Head of caudate nucleus (tissue), 42 donors: ENCODE results near the gene WDR37.
A peak's percentile ranks its signal among the peaks of the same experiment; 100 is the strongest.

Source experiments
- DNase-seq, 42 donors: peaks; one replicate each; pipeline versions ENCODE4 v3.0.0 to v3.0.0-alpha.2; 2020 to 2021; ENCODE audit warnings: mixed read lengths in 7 of 42
- intact Hi-C: fragments of 100-400 bp; cut with DNase I; formaldehyde crosslinking; loops from one replicate; pipeline ENCODE4 v1.15.0; 2022

WDR37 gene

DNA sequence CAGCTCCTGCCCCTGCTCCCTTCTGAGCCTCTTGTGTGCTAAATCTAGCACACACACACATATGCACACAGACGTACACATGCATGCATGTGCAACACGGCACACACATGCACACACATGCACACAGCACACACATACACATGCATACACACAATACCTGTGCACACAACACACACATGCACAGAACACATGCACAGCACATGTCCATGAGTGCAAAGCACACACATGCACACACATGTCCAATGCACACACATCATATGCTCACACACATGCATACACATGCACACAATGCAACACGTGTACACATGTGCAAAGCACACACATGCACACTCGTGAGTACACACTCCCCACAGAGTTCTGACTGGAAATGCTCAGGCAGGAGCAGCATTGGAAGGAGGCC, 115.0 kb downstream of the WDR37 start:
- intact Hi-C loops: no loop called here
- no peak for DNase-seq

DNA sequence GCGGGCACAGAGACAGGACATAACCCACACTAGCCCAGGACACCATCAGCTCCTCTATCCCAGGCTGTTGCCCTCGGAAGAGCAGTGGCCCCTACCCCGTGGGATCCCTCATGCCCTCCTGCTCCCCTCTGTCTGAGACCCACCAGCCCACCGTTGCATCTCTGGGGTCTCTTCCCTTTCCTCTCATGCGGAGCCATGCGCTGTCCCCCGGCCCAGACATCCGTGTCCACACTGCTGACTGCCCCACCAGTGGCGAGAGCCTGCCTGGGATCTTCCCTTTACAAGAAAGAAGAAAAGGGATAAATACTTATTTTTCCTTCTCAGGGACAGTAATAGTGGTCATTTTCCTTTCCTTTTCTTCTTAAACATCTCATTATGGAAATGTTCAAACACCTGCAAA, 115.4 kb downstream of the WDR37 start:
- DNase-seq: peak in 2 of 42 donors; percentile 1 to 9
- intact Hi-C loops: no loop called here

DNA sequence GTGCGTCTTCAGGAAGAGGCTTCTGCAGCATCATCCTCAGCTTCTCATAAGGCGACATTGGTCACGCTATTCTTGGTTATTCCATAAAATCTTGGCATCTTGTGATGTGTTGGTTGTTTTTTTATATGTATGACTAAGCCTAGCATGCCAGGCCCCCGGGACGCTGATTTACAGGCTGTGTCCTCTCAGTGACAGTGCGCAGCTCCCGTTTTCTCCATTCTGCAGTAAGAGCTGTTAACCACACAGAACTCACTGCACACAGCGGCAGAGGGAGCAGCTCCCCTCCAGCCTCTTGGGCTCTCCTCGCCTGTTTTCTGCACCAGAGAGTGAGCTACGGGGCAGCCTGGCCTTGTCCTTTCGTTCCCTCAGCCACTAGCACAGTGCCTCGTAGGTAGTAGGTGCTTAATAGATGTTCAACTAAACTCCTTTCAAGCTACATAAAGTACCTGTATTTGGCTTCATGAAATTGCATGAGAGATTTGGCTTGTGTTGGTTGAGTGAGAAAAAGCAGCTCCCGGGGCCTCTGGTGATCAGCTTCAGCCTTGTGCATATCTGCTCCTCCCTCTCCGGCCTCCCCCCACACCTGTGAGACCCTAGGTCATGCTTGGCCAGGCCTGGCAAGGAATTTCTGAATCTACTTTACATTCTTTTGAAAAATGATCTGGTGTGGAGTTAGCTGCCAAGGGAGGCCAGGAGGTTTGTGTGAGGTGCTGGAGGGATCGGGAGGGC, 116.2 kb downstream of the WDR37 start:
- DNase-seq: peak in 2 of 42 donors; percentile 3 to 17
- intact Hi-C loops: no loop called here

DNA sequence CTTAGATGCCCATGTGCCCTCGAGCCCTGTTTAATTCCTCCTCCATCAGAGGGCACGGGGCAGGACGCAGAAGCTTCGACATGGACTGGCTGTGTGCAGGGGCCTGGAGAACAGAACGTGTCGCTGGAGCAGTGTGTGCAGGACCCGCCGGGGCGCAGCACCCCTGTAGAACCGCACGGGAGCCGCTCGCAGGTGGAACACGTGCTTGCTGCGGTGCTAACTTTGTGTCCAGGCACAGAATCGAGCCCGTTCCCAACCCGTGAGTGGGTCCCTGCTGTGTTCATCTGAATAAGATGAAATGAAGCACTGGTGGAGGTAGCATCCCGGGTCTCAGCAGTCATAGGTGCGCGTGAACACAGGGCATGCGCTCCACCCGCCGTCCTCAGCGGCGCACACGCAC, 116.9 kb downstream of the WDR37 start:
- intact Hi-C loops: no loop called here

DNA sequence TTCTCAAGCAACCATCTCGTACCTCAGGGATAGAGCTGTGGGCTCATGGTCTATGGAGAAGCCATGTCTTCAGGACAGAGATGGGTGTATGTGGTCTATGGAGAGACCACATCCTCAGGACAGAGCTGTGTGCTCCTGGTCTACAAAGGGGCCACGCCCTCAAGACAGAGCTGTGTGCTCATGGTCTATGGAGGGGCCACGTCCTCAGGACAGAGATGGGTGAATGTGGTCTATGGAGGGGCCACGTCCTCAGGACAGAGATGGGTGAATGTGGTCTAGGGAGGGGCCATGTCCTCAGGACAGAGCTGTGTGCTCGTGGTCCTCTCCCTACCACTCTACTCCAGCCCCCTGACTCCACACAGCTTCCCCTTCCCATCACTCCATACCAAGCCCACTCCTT, 117.8 kb downstream of the WDR37 start:
- DNase-seq: peak in 2 of 42 donors; percentile 3 to 4
- intact Hi-C loops: no loop called here

More for the DNA sequence above, 116.9 kb downstream of the WDR37 start:
- DNase-seq: peak in 3 of 42 donors; percentile 5 to 23 (median 8)

DNA sequence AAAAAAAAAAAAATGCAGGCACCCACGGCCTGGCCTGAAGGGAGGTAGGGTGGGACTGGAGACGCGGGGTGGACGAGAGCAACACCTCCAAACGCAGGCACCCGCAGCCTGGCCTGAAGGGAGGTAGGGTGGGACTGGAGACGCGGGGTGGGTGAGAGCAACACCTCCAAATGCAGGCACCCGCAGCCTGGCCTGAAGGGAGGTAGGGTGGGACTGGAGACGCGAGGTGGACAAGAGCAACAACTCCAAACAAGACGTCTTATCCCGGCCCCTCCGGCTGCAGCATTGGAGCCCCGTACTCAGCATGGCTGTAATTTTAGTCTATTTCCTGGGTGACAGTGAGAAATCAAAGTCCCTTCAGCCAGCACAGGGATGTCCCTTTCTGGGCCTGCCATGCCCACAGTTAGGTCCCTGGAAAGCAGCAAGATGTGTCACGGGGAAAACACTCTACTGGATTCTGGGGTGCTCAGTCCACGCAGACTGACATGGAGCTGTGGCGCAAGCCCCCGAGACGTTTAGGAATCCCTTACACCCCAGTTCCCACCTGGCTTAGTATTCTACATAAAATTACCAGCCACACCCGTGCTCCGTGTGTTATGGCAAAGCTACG, 119.9 kb downstream of the WDR37 start:
- DNase-seq: peak in 5 of 42 donors; percentile 2 to 17 (median 3)

DNA sequence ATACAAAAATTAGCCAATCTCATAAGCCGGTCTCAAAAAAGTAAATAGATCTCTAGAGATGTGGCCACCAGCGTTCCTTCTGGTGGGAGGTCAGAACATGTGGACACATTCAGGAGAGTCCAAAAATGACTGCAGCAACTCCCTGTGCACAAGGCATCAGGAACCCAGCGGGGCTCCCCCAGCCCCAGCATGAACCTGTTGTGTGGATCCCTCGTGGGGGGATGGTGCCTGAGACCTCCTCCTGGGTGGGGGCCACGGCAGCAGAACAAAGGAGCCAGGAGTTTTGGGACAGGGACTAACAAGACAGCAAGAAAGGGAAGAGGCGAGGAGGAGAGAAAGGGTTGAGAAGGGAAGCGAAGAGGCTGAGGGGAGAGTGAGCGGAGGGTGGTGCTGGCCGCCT, 121.8 kb downstream of the WDR37 start:
- DNase-seq: peak in 4 of 42 donors; percentile 2 to 26 (median 6)

More for the DNA sequence above, 119.9 kb downstream of the WDR37 start:
- intact Hi-C loops: no loop called here

DNA sequence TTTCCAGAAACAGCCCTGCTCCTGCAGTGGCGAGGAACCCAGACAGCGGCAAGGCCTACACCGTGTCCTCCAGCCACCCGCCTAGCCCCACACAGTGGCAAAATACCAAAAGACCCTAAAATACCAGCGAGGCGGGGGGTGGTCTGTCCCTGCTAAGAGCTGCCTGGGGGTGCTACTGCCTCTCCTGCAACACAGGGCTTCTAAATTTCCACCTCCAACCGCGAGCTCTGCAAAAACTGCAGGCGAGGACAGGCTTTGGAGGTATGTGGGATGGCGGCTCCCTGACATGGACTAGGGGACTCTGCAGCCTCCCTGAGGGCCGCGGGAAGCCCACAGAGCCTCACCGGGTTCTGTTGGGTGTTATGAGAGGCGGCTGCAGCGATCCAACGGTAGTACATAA, 122.3 kb downstream of the WDR37 start:
- DNase-seq: peak in 5 of 42 donors; percentile 3 to 28 (median 8)
- intact Hi-C loops: no loop called here

More for the DNA sequence above, 121.8 kb downstream of the WDR37 start:
- intact Hi-C loops: no loop called here

DNA sequence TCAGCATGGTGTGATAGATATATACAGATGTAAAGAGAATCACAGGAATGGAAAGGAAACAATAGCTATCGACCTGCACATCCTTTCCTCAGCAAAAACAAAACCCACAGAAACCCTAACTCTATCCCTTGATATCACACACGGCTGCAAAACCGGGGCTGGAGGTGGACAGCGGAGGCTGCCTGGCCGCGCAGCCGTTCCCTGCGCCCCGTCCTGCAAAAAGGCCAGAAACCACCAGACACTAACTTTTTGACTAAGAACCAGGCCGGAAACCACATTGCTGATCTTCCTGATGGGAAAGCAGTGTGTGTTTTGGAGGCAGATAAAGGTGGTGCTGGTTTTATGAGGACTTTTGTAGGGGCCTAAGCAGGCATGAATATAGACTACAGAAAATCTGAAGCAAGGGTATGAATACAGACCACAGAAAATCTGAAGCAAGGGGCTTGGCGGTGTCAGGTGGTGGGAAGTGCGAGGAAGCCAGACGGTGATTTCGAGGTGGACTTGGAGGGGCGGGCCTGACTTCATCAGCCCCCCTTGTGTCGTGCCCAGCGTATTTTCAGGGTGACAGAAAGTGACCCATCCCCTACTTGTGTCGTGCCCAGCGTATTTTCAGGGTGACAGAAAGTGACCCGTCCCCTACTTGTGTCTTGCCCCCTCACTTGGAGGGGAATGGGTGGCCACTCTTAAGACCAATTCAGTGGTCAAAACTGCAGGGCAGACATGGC, 123.3 kb downstream of the WDR37 start:
- DNase-seq: peak in 3 of 42 donors; percentile 4 to 26 (median 14)
- intact Hi-C loops: no loop called here

DNA sequence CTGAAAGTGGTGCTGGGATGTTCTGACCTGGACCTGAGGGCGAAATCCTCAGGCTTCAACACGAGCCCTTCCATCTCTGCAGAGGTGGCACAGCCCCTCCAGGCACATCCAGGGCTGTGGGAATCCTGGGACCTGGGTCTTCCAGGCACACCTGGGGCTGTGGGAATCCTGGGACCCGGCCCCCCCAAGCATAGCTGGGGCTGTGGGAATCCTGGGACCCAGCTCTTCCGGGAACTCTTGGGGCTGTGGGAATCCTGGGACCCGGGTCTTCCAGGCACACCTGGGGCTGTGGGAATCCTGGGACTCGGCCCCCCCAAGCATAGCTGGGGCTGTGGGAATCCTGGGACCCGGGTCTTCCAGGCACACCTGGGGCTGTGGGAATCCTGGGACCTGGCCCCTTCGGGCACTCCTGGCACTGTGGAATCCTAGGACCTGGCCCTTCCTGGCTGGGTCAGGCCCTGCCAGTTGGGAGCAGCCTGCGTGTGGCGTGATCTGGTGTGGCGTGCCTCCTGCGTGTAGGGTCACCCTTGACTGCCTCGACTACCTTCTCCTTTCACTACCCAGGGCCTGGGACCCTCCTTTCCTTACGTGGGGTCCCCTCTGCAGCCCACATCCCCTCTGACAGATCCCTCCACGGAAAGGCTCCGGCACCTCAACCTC, 124.0 kb downstream of the WDR37 start:
- intact Hi-C loops: no loop called here
- DNase-seq: peak in 4 of 42 donors; percentile 4 to 30 (median 18)

DNA sequence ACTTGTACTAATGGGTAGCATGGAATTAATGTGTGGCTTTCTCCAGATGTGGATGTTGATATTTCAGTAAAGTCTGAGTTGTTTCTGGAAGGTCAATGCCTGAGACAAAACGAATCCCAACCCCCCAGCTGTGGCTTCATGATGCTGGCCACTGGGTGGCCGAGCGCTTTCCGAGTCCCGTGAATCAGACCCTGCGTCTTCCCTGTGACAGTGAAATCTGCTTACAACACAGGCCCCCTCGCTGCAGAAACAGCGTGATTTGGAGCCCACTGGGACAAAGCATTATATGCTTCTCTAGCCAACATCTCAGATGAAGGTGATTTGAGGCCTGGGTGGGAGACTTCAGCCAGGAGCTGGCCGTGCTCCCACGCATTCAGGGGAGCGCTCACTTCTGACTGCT, 124.7 kb downstream of the WDR37 start:
- intact Hi-C loops: no loop called here
- peak in 29 of 42 donors; percentile 31 to 86 (median 60) for DNase-seq
